ENCODE data around the gene RAB10. TPM values are rescaled to one million over a fixed set of nuclear protein-coding genes. Genes with fewer than 3 reads are reported as not detected.

RAB10 gene
- polyA plus RNA-seq, 1 donor from 2014 or later, result 169 TPM

DNA sequence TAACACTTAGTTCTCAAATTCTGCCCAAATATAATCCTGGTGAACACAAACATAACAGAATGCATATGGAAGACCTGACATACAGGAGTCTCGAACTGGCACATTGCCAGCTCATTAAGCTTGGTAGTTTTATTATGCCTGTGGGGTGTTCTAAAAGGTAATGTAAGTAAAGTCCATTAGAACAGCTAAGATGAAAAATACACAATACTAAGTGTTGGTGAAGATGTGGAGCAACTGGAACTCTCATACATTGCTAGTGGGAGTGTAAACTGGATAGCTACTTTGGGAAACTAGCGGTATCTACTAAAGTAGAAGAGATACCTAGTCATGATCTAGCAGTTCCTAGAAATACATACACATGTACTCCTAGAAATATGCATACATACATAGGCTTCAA is 24.3 kb upstream of the RAB10 start:
- Histone ChIP-seq H3K4me2 (ENCODE audit: low read length) (no peak overlapping the region), H3K36me3 (ENCODE audit: insufficient read depth, low read length) (no peaks in the 10 kb centered on the region), H3K27me3 (ENCODE audit: insufficient read depth, low read depth, low read length) (no peaks in the 10 kb centered on the region), H3K9me2 (ENCODE audit: insufficient read depth, low read length) (no peaks in the 10 kb centered on the region), H3K9ac (ENCODE audit: low read length) (no peak overlapping the region), H3K27ac (ENCODE audit: low read length) (no peak overlapping the region), H2AFZ (ENCODE audit: low read depth, low read length) (no peak overlapping the region), H3K9me3 (ENCODE audit: low read length) (no peaks in the 10 kb centered on the region), H3K79me2 (replicated peaks; ENCODE audit: insufficient read depth, low read length) (no peaks in the 10 kb centered on the region), H3F3A (ENCODE audit: insufficient read depth, low read length, poor library complexity, severe bottlenecking) (no peaks in the 10 kb centered on the region), H4K20me1 (ENCODE audit: insufficient read depth) (no peaks in the 10 kb centered on the region), H3K4me3 (ENCODE audit: low read length) (no peak overlapping the region)
- TF ChIP-seq TAF1 (IDR thresholded peaks at IDR 0.05; ENCODE audit: low read depth) (no peak), EZH2 (IDR thresholded peaks at IDR 0.05; ENCODE audit: borderline replicate concordance, insufficient read depth, low read length, poor library complexity, severe bottlenecking) (no peak), RAD21 (conservative IDR thresholded peaks at IDR 0.05) (no peak), MXI1 (conservative IDR thresholded peaks at IDR 0.05; ENCODE audit: poor library complexity, severe bottlenecking) (no peak), POLR2AphosphoS5 (IDR thresholded peaks at IDR 0.05) (no peak), EP300 (conservative IDR thresholded peaks at IDR 0.05; ENCODE audit: poor library complexity, severe bottlenecking) (no peak), SMC3 (conservative IDR thresholded peaks at IDR 0.05; ENCODE audit: poor library complexity) (no peak)
- TF ChIP-seq, protein P1, sequence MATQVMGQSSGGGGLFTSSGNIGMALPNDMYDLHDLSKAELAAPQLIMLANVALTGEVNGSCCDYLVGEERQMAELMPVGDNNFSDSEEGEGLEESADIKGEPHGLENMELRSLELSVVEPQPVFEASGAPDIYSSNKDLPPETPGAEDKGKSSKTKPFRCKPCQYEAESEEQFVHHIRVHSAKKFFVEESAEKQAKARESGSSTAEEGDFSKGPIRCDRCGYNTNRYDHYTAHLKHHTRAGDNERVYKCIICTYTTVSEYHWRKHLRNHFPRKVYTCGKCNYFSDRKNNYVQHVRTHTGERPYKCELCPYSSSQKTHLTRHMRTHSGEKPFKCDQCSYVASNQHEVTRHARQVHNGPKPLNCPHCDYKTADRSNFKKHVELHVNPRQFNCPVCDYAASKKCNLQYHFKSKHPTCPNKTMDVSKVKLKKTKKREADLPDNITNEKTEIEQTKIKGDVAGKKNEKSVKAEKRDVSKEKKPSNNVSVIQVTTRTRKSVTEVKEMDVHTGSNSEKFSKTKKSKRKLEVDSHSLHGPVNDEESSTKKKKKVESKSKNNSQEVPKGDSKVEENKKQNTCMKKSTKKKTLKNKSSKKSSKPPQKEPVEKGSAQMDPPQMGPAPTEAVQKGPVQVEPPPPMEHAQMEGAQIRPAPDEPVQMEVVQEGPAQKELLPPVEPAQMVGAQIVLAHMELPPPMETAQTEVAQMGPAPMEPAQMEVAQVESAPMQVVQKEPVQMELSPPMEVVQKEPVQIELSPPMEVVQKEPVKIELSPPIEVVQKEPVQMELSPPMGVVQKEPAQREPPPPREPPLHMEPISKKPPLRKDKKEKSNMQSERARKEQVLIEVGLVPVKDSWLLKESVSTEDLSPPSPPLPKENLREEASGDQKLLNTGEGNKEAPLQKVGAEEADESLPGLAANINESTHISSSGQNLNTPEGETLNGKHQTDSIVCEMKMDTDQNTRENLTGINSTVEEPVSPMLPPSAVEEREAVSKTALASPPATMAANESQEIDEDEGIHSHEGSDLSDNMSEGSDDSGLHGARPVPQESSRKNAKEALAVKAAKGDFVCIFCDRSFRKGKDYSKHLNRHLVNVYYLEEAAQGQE (IDR thresholded peaks at IDR 0.05; ENCODE audit: borderline replicate concordance), result no peak
- TF ChIP-seq, protein P2, sequence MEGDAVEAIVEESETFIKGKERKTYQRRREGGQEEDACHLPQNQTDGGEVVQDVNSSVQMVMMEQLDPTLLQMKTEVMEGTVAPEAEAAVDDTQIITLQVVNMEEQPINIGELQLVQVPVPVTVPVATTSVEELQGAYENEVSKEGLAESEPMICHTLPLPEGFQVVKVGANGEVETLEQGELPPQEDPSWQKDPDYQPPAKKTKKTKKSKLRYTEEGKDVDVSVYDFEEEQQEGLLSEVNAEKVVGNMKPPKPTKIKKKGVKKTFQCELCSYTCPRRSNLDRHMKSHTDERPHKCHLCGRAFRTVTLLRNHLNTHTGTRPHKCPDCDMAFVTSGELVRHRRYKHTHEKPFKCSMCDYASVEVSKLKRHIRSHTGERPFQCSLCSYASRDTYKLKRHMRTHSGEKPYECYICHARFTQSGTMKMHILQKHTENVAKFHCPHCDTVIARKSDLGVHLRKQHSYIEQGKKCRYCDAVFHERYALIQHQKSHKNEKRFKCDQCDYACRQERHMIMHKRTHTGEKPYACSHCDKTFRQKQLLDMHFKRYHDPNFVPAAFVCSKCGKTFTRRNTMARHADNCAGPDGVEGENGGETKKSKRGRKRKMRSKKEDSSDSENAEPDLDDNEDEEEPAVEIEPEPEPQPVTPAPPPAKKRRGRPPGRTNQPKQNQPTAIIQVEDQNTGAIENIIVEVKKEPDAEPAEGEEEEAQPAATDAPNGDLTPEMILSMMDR (IDR thresholded peaks at IDR 0.05; ENCODE audit: poor library complexity, severe bottlenecking), result no peak

DNA sequence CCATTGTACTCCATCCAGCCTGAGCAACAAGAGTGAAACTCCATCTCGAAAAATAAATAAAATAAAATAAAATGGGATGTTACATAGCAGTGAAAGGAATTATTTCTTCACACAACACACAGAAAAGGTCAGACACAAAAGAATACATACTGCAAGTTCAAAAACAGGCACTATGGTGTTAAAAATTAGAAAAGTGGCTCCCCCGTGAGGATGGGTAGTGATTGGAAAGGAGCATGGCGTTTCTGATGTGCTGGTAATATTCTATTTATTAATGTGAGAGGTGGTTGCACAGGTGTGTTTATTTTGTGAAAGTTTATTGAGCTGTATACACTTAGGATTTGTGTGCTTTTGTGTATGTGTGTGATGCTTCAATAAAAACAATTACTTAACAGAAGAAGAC is 22.9 kb upstream of the RAB10 start:
- no peaks in the 10 kb centered on the region for H3K9me3 ChIP-seq (ENCODE audit: low read length)
- no peaks in the 10 kb centered on the region for H4K20me1 ChIP-seq (ENCODE audit: insufficient read depth)
- no peaks in the 10 kb centered on the region for H3K36me3 ChIP-seq (ENCODE audit: insufficient read depth, low read length)
- H3K27me3 ChIP-seq (ENCODE audit: insufficient read depth, low read depth, low read length), result no peaks in the 10 kb centered on the region
- H3K4me2 ChIP-seq (ENCODE audit: low read length), result no peak overlapping the region
- H3K9me2 ChIP-seq (ENCODE audit: insufficient read depth, low read length), result no peaks in the 10 kb centered on the region
- no peaks in the 10 kb centered on the region for H3F3A ChIP-seq (ENCODE audit: insufficient read depth, low read length, poor library complexity, severe bottlenecking)
- H3K4me3 ChIP-seq (ENCODE audit: low read length), result no peak overlapping the region
- no peak overlapping the region for H3K27ac ChIP-seq (ENCODE audit: low read length)
- H2AFZ ChIP-seq (ENCODE audit: low read depth, low read length), result no peak overlapping the region
- no peak overlapping the region for H3K9ac ChIP-seq (ENCODE audit: low read length)
- H3K79me2 ChIP-seq (replicated peaks; ENCODE audit: insufficient read depth, low read length), result no peaks in the 10 kb centered on the region
- TF ChIP-seq EZH2 (IDR thresholded peaks at IDR 0.05; ENCODE audit: borderline replicate concordance, insufficient read depth, low read length, poor library complexity, severe bottlenecking), result no peak
- TF ChIP-seq SMC3 (conservative IDR thresholded peaks at IDR 0.05; ENCODE audit: poor library complexity), result no peak
- no peak for TF ChIP-seq EP300 (conservative IDR thresholded peaks at IDR 0.05; ENCODE audit: poor library complexity, severe bottlenecking)
- TF ChIP-seq, protein P1 (IDR thresholded peaks at IDR 0.05; ENCODE audit: borderline replicate concordance), result no peak
